Lower leg skin (tissue), 4 donors: ENCODE data around the gene MUC12. TPM values are rescaled to one million over a fixed set of nuclear protein-coding genes. Genes with fewer than 3 reads are reported as not detected.
A peak's percentile ranks its signal among the peaks of the same experiment; 100 is the strongest.
"Not testable (repeated sequence)": the region's sequence is repeated elsewhere in the genome, so short reads cannot be mapped to it uniquely, and the experiment has no call there.

ENCODE experiments used
- DNase-seq, 2 donors: peaks; one replicate each; pipeline ENCODE4 v3.0.0-alpha.2; 2019; ENCODE audit warnings: low spot score in 2 of 2
- H3K4me3 ChIP-seq: fragments of 200-600 bp; sonication (generic); 2 replicates; pipeline ENCODE4 v1.5.1; 2017; ENCODE audit warnings: mild to moderate bottlenecking, low read depth; ENCODE audit not compliant: poor library complexity, severe bottlenecking
- CTCF ChIP-seq, 3 donors: fragments of 450-650 bp; IDR thresholded peaks; one replicate each; pipeline ENCODE4 v1.5.1; 2016; ENCODE audit warnings: antibody characterized with exemption in 3 of 3, mild to moderate bottlenecking in 3 of 3, moderate library complexity in 2 of 3
- POLR2A ChIP-seq, 2 donors: fragments of 450-650 bp; IDR thresholded peaks; one replicate each; pipeline ENCODE4 v1.6.1; 2016 to 2017; ENCODE audit warnings: antibody characterized with exemption in 2 of 2, mild to moderate bottlenecking in 1 of 2, moderate library complexity in 1 of 2
- WGBS, 2 donors: methylation state at CpG; one replicate each; pipeline ENCODE4 v1.1.5; 2018; 5-methylcytosine and 5-hydroxymethylcytosine counted together
- intact Hi-C: fragments of 100-400 bp; cut with DNase I; formaldehyde crosslinking; loops from one replicate; pipeline ENCODE4 v1.15.0; 2023; ENCODE audit warnings: low total_unique reads
- total RNA-seq, 4 donors: library from RNA; depleted of rRNA; stranded (reverse); fragments of >200 nt; gene quantifications; one replicate each; pipeline ENCODE4 v1.1.0, GENCODE V29; 2016

Gene MUC12
- total RNA-seq, 4 donors from 2014 or later: not detected

GRCh38 chr7:101000025-101000424, 30.7 kb downstream of the MUC12 start:
- H3K4me3 ChIP-seq, intact Hi-C loops: not testable (repeated sequence)
- WGBS, 2 donors: 86 to 90% methylated on average over 9 to 10 of the region's 10 CpGs
- peak in 1 of 2 donors; percentile 89 for DNase-seq

- 93% methylated on average over 3 of the region's 8 CpGs; no CpG with 5 or more reads in 1 of the 2 donors for WGBS, 2 donors
- H3K4me3 ChIP-seq, DNase-seq, intact Hi-C loops: not testable (repeated sequence)
Observed at GRCh38 chr7:101002333-101002732, 33.0 kb downstream of the MUC12 start.

GRCh38 chr7:101007361-101007760, 38.0 kb downstream of the MUC12 start:
- intact Hi-C loops, H3K4me3 ChIP-seq, DNase-seq: not testable (repeated sequence)
- 70 to 71% methylated on average over 2 of the region's 2 CpGs for WGBS, 2 donors

GRCh38 chr7:101009629-101010028, 40.3 kb downstream of the MUC12 start:
- intact Hi-C loops: no loop called here
- no peak for DNase-seq
- 71 to 77% methylated on average over 5 of the region's 5 CpGs for WGBS, 2 donors
- TF ChIP-seq CTCF (IDR thresholded peaks at IDR 0.05): no peak
- TF ChIP-seq POLR2A (IDR thresholded peaks at IDR 0.05): no peak
- H3K4me3 ChIP-seq: no peak overlapping the region

GRCh38 chr7:101012931-101013330, 43.6 kb downstream of the MUC12 start:
- WGBS, 2 donors: 91 to 92% methylated on average over 6 of the region's 6 CpGs
- no peak overlapping the region for H3K4me3 ChIP-seq
- intact Hi-C loops: no loop called here
- TF ChIP-seq CTCF (IDR thresholded peaks at IDR 0.05) (no peak), POLR2A (IDR thresholded peaks at IDR 0.05) (no peak)
- no peak for DNase-seq

- intact Hi-C loops: no loop called here
- no peak for TF ChIP-seq CTCF (IDR thresholded peaks at IDR 0.05)
- TF ChIP-seq POLR2A (IDR thresholded peaks at IDR 0.05): no peak
- 84 to 86% methylated on average over 6 to 8 of the region's 8 CpGs for WGBS, 2 donors
- no peak for DNase-seq
- H3K4me3 ChIP-seq: no peak overlapping the region
Observed at GRCh38 chr7:101015626-101016025, 46.3 kb downstream of the MUC12 start.

- DNase-seq: peak; percentile 71 to 93
- H3K4me3 ChIP-seq: peak overlapping the region; percentile 6
- no peak for TF ChIP-seq CTCF (IDR thresholded peaks at IDR 0.05)
- TF ChIP-seq POLR2A (IDR thresholded peaks at IDR 0.05): no peak
- 2 to 3% methylated on average over 28 to 29 of the region's 29 CpGs for WGBS, 2 donors
- intact Hi-C loops: no loop called here
Observed at GRCh38 chr7:101017064-101017777, 47.9 kb downstream of the MUC12 start.
